ENCODE measurements around the gene DNAH8.

Gene DNAH8

GRCh38 chr6:38976801-38977500 lies 261.8 kb downstream of the DNAH8 start:
- no peak for DNase-seq

DNA sequence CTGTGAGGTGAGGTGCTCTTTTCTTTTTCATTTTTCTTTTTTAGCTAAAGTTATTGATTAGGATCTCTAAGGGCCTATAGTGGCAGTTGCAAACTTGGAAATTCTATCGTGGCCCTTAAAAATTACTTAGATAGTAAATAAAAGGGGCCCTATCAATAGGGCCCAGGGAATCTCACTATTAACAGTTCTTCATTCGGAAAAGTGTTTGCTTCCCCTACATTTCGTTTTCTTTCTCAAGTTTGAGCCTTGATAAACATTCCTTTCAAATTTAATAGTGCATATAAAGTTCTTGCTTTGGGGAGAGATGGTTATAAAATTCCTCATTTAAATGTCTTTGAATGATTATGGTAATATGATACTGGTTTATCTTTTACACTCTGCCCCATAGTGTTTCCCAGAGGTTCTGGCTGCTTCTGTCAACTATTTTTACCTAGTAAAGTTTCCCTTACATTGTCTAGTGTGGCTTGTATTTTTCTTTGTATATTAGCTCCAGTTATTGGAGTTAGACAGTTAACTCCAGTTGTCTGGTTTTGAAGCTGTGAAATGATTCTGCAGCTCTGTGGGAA lies 263.1 kb downstream of the DNAH8 start:
- no peak for DNase-seq

GRCh38 chr6:38982470-38982869 lies 267.4 kb downstream of the DNAH8 start:
- DNase-seq, result no peak

- no peak for DNase-seq
Observed at GRCh38 chr6:38984723-38985122, 269.6 kb downstream of the DNAH8 start.

DNA sequence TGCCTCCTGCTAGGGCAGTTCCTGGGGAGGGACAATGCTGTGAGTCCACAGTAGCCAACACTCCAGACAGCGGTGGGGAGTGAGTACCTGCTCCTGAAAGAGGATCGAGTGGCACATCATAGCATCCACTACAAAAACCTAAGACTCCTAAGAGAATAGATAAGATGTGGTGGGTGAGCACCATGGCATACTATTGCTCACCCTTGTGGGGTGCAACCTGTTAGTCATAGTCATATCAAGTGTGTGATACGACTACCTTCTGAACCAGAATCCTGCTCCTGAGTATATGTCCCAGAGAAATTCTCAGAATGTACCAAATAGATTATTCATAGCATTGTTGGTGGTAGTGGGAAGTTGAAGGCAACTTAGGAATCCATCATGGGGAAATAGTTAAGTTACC lies 270.7 kb downstream of the DNAH8 start:
- DNase-seq, result no peak

DNA sequence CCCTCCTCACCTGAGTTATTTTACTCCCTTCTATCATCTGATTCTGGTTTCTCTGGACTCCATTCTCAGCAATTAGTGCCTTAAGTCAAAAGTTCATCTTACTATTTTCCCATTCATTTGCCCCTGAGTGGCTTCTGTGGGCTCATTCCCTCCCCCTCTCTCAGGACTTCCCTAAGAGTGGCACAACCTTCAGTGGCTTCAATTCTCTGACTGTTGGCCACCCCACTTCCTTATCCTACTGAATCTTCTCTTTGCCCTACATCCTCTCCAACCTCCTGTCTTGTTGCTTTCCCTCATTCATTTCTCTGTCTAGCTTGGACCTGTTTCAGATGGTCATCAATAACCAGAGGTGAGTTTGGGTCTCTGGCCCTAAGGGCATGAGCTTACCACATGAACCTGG lies 272.4 kb downstream of the DNAH8 start:
- DNase-seq, result no peak

- DNase-seq, result no peak
Observed at GRCh38 chr6:38988736-38989449, 273.8 kb downstream of the DNAH8 start.

DNA sequence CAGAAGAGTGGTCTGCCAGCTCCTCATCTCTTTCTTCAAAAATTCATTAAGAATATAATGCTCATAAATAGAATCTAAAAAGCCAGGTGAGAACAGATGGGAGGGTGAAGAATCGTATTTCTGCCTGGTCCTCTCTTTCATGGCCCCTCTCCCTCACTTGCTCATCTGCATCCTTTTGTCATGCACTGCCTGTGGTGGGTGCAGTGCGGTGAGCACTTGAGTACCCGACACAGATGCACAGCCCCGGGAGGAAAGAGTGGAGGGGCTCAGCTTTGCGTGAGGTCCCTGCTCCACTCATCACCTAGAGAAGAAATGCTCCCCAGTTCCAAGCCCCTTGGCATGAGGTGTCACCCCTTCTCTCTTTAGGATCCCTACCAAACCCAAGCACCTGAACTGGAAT lies 275.4 kb downstream of the DNAH8 start:
- no peak for DNase-seq

GRCh38 chr6:38996676-38997075 lies 281.6 kb downstream of the DNAH8 start:
- no peak for DNase-seq

GRCh38 chr6:38997128-38997761 lies 282.1 kb downstream of the DNAH8 start:
- peak; percentile 8 for DNase-seq

DNA sequence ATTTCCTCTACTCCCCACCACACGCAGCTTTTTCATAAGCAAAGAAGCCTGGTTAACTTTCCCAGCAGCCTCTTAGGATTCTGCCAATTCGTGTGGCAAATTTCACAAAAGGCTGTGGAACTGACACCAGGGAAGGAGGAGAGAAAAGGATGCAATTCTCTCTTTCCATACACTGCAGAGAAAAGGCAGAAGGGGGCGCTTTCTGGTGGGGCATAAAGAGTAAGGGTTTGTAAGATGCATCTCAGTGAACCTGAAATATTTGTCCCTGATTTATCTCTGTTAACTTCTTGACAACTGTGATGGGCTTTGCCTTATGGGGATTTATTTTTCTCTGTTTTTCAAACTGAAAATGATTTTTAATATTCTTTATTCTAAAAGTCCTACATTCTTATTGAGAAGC lies 288.0 kb downstream of the DNAH8 start:
- no peak for DNase-seq

GRCh38 chr6:39003492-39003891 lies 288.4 kb downstream of the DNAH8 start:
- no peak for DNase-seq

GRCh38 chr6:39004801-39005200 lies 289.7 kb downstream of the DNAH8 start:
- no peak for DNase-seq

- DNase-seq, result peak; percentile 5
Observed at GRCh38 chr6:39005774-39006173, 290.7 kb downstream of the DNAH8 start.

GRCh38 chr6:39007575-39007974 lies 292.5 kb downstream of the DNAH8 start:
- DNase-seq, result no peak

GRCh38 chr6:39008737-39009136 lies 293.6 kb downstream of the DNAH8 start:
- DNase-seq, result no peak

DNA sequence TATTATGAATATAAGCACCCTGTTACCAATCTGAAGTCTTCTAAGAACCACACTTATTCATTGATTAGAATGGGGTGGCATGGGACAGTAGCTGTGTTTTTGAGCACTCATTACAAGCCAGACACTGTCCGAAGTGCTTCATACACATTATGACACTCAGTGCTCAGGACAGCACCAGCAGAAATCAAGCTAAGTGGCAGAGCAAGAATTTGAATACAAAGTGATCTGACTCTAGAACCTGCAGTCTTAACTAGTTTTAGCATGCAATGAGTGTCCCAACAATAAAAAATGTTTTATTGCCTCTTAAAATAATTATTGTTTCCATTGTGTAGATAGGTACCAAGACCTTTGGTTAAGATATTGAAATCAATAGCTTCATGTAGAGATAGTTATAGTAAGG lies 294.4 kb downstream of the DNAH8 start:
- no peak for DNase-seq

GRCh38 chr6:39016839-39017546 lies 301.9 kb downstream of the DNAH8 start:
- DNase-seq, result no peak

GRCh38 chr6:39017547-39017880 lies 302.4 kb downstream of the DNAH8 start:
- no peak for DNase-seq

DNA sequence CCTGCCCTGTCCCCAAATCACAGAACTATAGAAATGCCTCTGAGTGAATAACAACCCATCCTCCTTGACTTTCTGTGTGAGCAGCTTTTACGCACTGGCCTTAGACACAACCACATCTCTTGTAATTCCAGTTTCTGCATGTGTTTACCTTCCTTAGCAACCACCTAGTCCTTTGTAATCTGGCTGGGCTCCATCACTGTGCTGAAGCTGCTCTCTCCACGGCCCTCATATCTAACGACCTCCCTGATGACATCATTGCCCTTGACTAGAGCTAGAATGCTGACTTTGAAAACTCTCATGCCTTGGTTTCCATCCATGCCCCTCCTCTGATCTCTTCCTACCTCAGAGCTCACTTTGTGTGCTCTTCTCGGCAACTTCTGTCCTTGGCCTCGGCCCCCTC lies 303.0 kb downstream of the DNAH8 start:
- DNase-seq, result no peak

- no peak for DNase-seq
Observed at GRCh38 chr6:39020136-39020535, 305.0 kb downstream of the DNAH8 start.

DNA sequence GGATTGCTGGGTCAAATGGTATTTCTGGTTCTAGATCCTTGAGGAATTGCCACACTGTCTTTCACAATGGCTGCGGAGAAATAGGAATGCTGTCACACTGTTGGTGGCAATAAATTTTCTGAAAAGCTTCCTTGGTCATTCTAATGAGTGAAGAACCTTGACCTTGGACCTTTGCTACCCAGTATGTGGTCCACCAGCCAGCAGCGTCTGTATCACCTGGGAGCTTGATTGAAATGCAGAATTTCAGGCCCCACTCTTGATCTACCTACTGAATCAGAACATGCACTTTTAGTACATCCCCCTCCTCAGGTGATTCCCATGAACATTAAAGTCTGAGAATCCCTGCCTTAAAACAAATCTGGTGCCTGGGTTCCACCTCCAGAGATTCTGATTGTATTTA lies 305.9 kb downstream of the DNAH8 start:
- no peak for DNase-seq

- DNase-seq, result no peak
Observed at GRCh38 chr6:39021779-39022178, 306.7 kb downstream of the DNAH8 start.

Data from NCI-H345 (cell line).